SK-N-DZ (cell line): ENCODE data around the gene RIT2.
A peak's percentile ranks its signal among the peaks of the same experiment; 100 is the strongest.
"Not testable (repeated sequence)": the region's sequence is repeated elsewhere in the genome, so short reads cannot be mapped to it uniquely, and the experiment has no call there.

Experiments
- DNase-seq: peaks from one replicate; pipeline ENCODE4 v3.0.0-alpha.2; 2015; ENCODE audit warnings: low spot score

RIT2 gene

GRCh38 chr18:42760290-42760689, 355.2 kb downstream of the RIT2 start:
- peak; percentile 92 for DNase-seq

GRCh38 chr18:42758852-42759251, 356.6 kb downstream of the RIT2 start:
- no peak for DNase-seq

GRCh38 chr18:42756214-42756613, 359.3 kb downstream of the RIT2 start:
- no peak for DNase-seq

- DNase-seq = peak; percentile 12
These were observed 362.6 kb downstream of the RIT2 start for GRCh38 chr18:42752916-42753315.

- no peak for DNase-seq
These were observed 368.7 kb downstream of the RIT2 start for GRCh38 chr18:42746794-42747193.

GRCh38 chr18:42745931-42746330, 369.6 kb downstream of the RIT2 start:
- no peak for DNase-seq

GRCh38 chr18:42745171-42745570, 370.3 kb downstream of the RIT2 start:
- no peak for DNase-seq

GRCh38 chr18:42743373-42744138, 371.9 kb downstream of the RIT2 start:
- DNase-seq = no peak

GRCh38 chr18:42742969-42743368, 372.5 kb downstream of the RIT2 start:
- no peak for DNase-seq

- no peak for DNase-seq
These were observed 373.0 kb downstream of the RIT2 start for GRCh38 chr18:42742474-42742873.

GRCh38 chr18:42741805-42742347, 373.6 kb downstream of the RIT2 start:
- not testable (repeated sequence) for DNase-seq

- not testable (repeated sequence) for DNase-seq
These were observed 374.2 kb downstream of the RIT2 start for GRCh38 chr18:42741299-42741698.

- no peak for DNase-seq
These were observed 379.4 kb downstream of the RIT2 start for GRCh38 chr18:42736074-42736473.

- DNase-seq = no peak
These were observed 381.0 kb downstream of the RIT2 start for GRCh38 chr18:42734520-42734919.

GRCh38 chr18:42730272-42730671, 385.2 kb downstream of the RIT2 start:
- no peak for DNase-seq

- DNase-seq = no peak
These were observed 396.3 kb downstream of the RIT2 start for GRCh38 chr18:42719221-42719620.

GRCh38 chr18:42712065-42712464, 403.4 kb downstream of the RIT2 start:
- peak; percentile 45 for DNase-seq

- DNase-seq = peak; percentile 45
These were observed 408.4 kb downstream of the RIT2 start for GRCh38 chr18:42707080-42707479.

- peak; percentile 98 for DNase-seq
These were observed 408.9 kb downstream of the RIT2 start for GRCh38 chr18:42706618-42707017.

- DNase-seq = no peak
These were observed 409.4 kb downstream of the RIT2 start for GRCh38 chr18:42706029-42706608.
